Calu3 (cell line): ENCODE measurements around the gene PITX3. TPM values are rescaled to one million over a fixed set of nuclear protein-coding genes. Genes with fewer than 3 reads are reported as not detected.
A peak's percentile ranks its signal among the peaks of the same experiment; 100 is the strongest.

Source experiments
- BruUV-seq: library from RNA; stranded (reverse); fragments of 400-500 nt; replicated peaks from 2 replicates; lab custom pipeline; 2021; lab: Mats Ljungman, UMichigan
- CTCF ChIA-PET: fragments of 300-600 bp; sonication (Branson Sonifier 250); formaldehyde crosslinking; loops from one replicate; lab custom pipeline; 2022; ENCODE audit warnings: antibody characterized with exemption; lab: Charles Lee
- DNase-seq: peaks from one replicate; pipeline ENCODE4 v3.0.0; 2022
- H3K27ac Mint-ChIP-seq: one replicate; pipeline ENCODE4 v1.8.0; 2022; ENCODE audit warnings: mixed read lengths; ENCODE audit not compliant: unreplicated experiment
- H3K27me3 Mint-ChIP-seq: one replicate; pipeline ENCODE4 v1.8.0; 2022; ENCODE audit warnings: mixed read lengths; ENCODE audit not compliant: unreplicated experiment
- H3K36me3 Mint-ChIP-seq: one replicate; pipeline ENCODE4 v1.8.0; 2022; ENCODE audit warnings: mild to moderate bottlenecking, moderate library complexity, mixed read lengths; ENCODE audit not compliant: insufficient read depth, unreplicated experiment
- H3K4me1 Mint-ChIP-seq: one replicate; pipeline ENCODE4 v1.8.0; 2022; ENCODE audit warnings: mild to moderate bottlenecking, low read depth, mixed read lengths; ENCODE audit not compliant: unreplicated experiment
- H3K4me3 Mint-ChIP-seq: one replicate; pipeline ENCODE4 v1.8.0; 2022; ENCODE audit warnings: mild to moderate bottlenecking, low read depth, moderate library complexity, mixed read lengths; ENCODE audit not compliant: unreplicated experiment
- H3K9me3 Mint-ChIP-seq: one replicate; pipeline ENCODE4 v1.8.0; 2022; ENCODE audit warnings: low read depth, mixed read lengths; ENCODE audit not compliant: unreplicated experiment
- intact Hi-C: fragments of 100-400 bp; cut with micrococcal nuclease; formaldehyde crosslinking; loops from one replicate; pipeline ENCODE4 v1.10.0; 2022; ENCODE audit not compliant: unreplicated experiment
- total RNA-seq: library from RNA; stranded (reverse); gene quantifications from 2 replicates; pipeline ENCODE4 v1.2.3, GENCODE V29; 2022
- TF ChIP-seq, protein P1 (sequence below): fragments of 200-600 bp; IDR thresholded peaks from one replicate; pipeline ENCODE4 v1.8.0; 2022; ENCODE audit warnings: antibody characterized with exemption; ENCODE audit not compliant: unreplicated experiment

The PITX3 gene
- total RNA-seq, 1 experiment from 2014 or later, result not detected

DNA sequence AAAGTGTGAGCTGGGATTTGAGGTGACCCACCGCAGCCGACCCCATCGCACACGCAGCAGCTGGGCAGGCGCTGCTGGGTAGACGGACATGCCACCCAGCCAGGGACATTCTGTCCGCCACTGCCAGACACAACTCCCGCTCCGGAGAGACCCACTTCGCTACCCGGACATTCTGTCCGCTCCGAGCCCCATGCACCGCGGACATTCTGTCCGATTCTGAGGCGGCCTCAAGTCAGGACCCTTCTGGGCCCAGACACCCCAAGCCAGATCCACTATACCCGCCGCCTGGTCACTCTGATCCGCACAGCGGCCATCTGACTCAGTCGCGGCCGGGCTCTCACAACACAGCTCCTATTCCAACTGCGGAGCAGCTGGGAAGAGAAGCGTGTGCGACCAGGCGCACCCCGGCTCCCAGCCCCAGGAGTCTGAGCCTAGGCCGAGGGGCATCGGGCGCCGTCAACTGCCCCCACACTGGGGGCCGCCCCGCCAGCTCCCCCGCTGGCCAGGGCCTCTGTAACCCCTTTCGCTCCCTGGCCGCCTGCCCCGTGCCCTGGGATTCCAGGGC lies 763 bp downstream of the PITX3 start:
- no TSS peak for BruUV-seq
- Mint-ChIP-seq H3K36me3 (peaks cover 14% of the 10 kb centered on the region), H3K27ac (no peak overlapping the region), H3K4me1 (peaks cover 5% of the 10 kb centered on the region), H3K27me3 (peaks cover 45% of the 10 kb centered on the region), H3K9me3 (no peaks in the 10 kb centered on the region), H3K4me3 (no peak overlapping the region)
- CTCF ChIA-PET, result no interaction called here
- intact Hi-C loops, result no loop called here
- TF ChIP-seq, protein P1, sequence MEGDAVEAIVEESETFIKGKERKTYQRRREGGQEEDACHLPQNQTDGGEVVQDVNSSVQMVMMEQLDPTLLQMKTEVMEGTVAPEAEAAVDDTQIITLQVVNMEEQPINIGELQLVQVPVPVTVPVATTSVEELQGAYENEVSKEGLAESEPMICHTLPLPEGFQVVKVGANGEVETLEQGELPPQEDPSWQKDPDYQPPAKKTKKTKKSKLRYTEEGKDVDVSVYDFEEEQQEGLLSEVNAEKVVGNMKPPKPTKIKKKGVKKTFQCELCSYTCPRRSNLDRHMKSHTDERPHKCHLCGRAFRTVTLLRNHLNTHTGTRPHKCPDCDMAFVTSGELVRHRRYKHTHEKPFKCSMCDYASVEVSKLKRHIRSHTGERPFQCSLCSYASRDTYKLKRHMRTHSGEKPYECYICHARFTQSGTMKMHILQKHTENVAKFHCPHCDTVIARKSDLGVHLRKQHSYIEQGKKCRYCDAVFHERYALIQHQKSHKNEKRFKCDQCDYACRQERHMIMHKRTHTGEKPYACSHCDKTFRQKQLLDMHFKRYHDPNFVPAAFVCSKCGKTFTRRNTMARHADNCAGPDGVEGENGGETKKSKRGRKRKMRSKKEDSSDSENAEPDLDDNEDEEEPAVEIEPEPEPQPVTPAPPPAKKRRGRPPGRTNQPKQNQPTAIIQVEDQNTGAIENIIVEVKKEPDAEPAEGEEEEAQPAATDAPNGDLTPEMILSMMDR, result no peak
- no peak for DNase-seq

DNA sequence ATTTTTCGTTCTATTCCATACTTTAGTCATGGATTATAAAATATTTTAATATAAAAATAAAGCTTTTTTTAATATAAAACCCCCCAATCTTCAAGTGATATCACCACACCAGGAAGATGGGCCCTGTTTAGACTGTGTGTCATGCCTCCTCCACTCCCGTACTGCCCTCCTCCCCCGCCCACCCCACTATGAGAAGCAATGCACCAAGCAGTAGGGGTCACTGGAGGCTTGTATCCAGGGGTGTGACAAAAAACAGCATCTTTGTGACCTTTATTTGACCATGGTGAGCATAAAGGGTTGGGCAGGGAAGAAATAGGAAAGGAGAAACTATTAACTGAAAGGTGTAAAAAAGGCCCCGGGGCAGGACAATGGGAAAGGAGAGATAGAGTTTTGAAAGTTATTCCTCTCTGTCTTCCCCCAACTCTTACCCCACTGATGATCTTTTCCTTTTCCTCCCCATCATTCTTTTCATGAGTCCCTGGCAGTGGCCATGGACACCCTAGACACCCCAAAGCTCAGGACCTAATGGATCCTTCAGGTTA lies 3.5 kb downstream of the PITX3 start:
- no TSS peak for BruUV-seq
- TF ChIP-seq, protein P1, result no peak
- peaks cover 49% of the 10 kb centered on the region for H3K27me3 Mint-ChIP-seq
- H3K27ac Mint-ChIP-seq, result no peak overlapping the region
- intact Hi-C loops, result no loop called here
- no peaks in the 10 kb centered on the region for H3K9me3 Mint-ChIP-seq
- peaks cover 7% of the 10 kb centered on the region for H3K4me1 Mint-ChIP-seq
- DNase-seq, result no peak
- peaks cover 5% of the 10 kb centered on the region for H3K36me3 Mint-ChIP-seq
- H3K4me3 Mint-ChIP-seq, result no peak overlapping the region
- CTCF ChIA-PET, result no interaction called here

DNA sequence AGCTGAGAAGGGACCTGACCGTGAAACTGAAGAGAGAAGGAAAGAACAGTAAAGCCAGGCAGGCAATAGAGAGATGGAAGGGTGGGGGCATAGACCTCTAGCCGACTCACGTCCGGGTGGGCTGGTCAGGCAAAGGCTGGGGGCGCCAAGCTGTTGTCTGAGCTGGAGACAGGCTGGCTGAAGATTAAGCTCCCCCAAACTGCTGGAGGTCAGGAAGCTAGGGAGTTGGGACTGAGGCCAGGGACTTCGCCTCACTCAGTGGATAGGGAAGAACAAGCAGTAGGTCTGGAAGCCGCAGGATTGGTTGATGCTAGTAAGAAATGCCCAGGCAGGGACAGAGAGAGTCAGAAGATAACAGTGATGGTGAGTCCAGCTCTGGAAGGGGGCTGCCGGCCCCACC lies 5.3 kb downstream of the PITX3 start:
- TF ChIP-seq, protein P1, result no peak
- Mint-ChIP-seq H3K9me3 (no peaks in the 10 kb centered on the region), H3K4me3 (no peak overlapping the region), H3K27me3 (peaks cover 49% of the 10 kb centered on the region), H3K4me1 (peaks cover 7% of the 10 kb centered on the region), H3K36me3 (peaks cover 7% of the 10 kb centered on the region), H3K27ac (peak overlapping the region; percentile 6)
- BruUV-seq, result no TSS peak
- CTCF ChIA-PET, result interaction anchor here (1.0 to 1.6 kb wide), 3 partner anchors 66 to 116 kb away, joined by 3 to 8 read pairs (median 6); no protein-coding TSS in a partner anchor
- intact Hi-C loops, result no loop called here
- DNase-seq, result no peak

DNA sequence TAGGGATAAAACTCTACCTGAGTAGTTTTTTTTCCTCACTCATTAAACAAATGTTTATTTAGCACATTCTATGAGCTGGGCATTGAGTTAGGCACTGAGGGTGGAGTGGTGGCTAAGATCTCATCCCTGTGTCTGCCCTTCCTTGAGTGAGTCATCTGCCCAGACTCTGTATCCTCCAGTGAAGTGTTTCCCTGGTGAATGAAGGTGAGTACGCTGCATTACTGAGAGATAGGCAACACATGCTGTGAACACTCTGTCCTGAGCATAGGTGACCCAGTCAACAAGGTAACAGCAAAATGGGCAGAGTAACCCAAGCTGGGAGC lies 5.8 kb downstream of the PITX3 start:
- no peak for DNase-seq
- intact Hi-C loops, result no loop called here
- CTCF ChIA-PET, result interaction anchor here (0.6 to 1.6 kb wide), 4 partner anchors 66 to 121 kb away, joined by 3 to 8 read pairs (median 6); no protein-coding TSS in a partner anchor
- Mint-ChIP-seq H3K27ac (peak overlapping the region; percentile 6), H3K4me1 (peaks cover 7% of the 10 kb centered on the region), H3K9me3 (no peaks in the 10 kb centered on the region), H3K36me3 (peaks cover 12% of the 10 kb centered on the region), H3K4me3 (no peak overlapping the region), H3K27me3 (peaks cover 49% of the 10 kb centered on the region)
- no TSS peak for BruUV-seq
- TF ChIP-seq, protein P1, result no peak
